Mesenchymal stem cell (in vitro differentiated cells and primary cell): Measurements from ENCODE around the gene FGF11.
A peak's percentile ranks its signal among the peaks of the same experiment; 100 is the strongest.

Experiments
- DNase-seq: peaks from one replicate; pipeline ENCODE4 v3.0.0-alpha.2; 2013
- H2AFZ ChIP-seq: one replicate; pipeline ENCODE4 v1.6.1; 2013; ENCODE audit warnings: low read depth, mild to moderate bottlenecking, control low read depth, inconsistent platforms, low read length, moderate library complexity
- H2AK5ac ChIP-seq: 2 replicates; pipeline ENCODE4 v1.6.1; 2013; ENCODE audit warnings: low read length, moderate library complexity, mild to moderate bottlenecking, inconsistent platforms; ENCODE audit not compliant: severe bottlenecking
- H2BK120ac ChIP-seq: one replicate; pipeline ENCODE4 v1.6.1; 2013; ENCODE audit warnings: low read depth, mild to moderate bottlenecking, inconsistent platforms, low read length, moderate library complexity
- H2BK12ac ChIP-seq, 2 experiments: one replicate each; pipeline ENCODE4 v1.6.1; 2013; ENCODE audit warnings: inconsistent platforms in 2 of 2, low read length in 2 of 2, mild to moderate bottlenecking in 2 of 2, moderate library complexity in 2 of 2, control low read depth in 1 of 2
- H2BK15ac ChIP-seq: one replicate; pipeline ENCODE4 v1.6.1; 2013; ENCODE audit warnings: mild to moderate bottlenecking, low read depth, inconsistent platforms; ENCODE audit not compliant: poor library complexity, severe bottlenecking
- H2BK5ac ChIP-seq: 2 replicates; pipeline ENCODE4 v1.6.1; 2013; ENCODE audit warnings: low read depth, mild to moderate bottlenecking, low read length, control low read depth, inconsistent platforms; ENCODE audit not compliant: poor library complexity, severe bottlenecking
- H3K14ac ChIP-seq, 2 experiments: one replicate each; pipeline ENCODE4 v1.6.1; 2013; ENCODE audit warnings: inconsistent platforms in 2 of 2, low read length in 2 of 2, control low read depth in 1 of 2, mild to moderate bottlenecking in 1 of 2, moderate library complexity in 1 of 2
- H3K18ac ChIP-seq, 2 experiments: one replicate each; pipeline ENCODE4 v1.6.1; 2013; ENCODE audit warnings: inconsistent platforms in 2 of 2, low read length in 2 of 2, control low read depth in 1 of 2, low read depth in 1 of 2, mild to moderate bottlenecking in 1 of 2
- H3K23ac ChIP-seq, 2 experiments: one replicate each; pipeline ENCODE4 v1.6.1; 2013; ENCODE audit warnings: inconsistent platforms in 2 of 2, low read length in 2 of 2, mild to moderate bottlenecking in 2 of 2, moderate library complexity in 2 of 2, control low read depth in 1 of 2
- H3K27ac ChIP-seq: 2 replicates; pipeline ENCODE4 v1.5.1; 2013; ENCODE audit warnings: mild to moderate bottlenecking, moderate library complexity, low read length, control low read depth, inconsistent platforms; ENCODE audit not compliant: poor library complexity, severe bottlenecking
- H3K27me3 ChIP-seq, 2 experiments: 2 replicates each; pipeline versions ENCODE4 v1.6.1 to v1.7.0; 2013; ENCODE audit warnings: low read length in 2 of 2, mild to moderate bottlenecking in 2 of 2, moderate library complexity in 2 of 2, control low read depth in 1 of 2, inconsistent platforms in 1 of 2; ENCODE audit not compliant: control insufficient read depth in 1 of 2, insufficient read depth in 1 of 2
- H3K36me3 ChIP-seq, 2 experiments: 2 replicates each; pipeline versions ENCODE4 v1.6.1 to v1.7.0; 2013; ENCODE audit warnings: low read length in 2 of 2, control low read depth in 1 of 2, inconsistent platforms in 1 of 2, low read depth in 1 of 2, mild to moderate bottlenecking in 1 of 2; ENCODE audit not compliant: insufficient read depth in 2 of 2, control insufficient read depth in 1 of 2
- H3K4ac ChIP-seq, 2 experiments: one replicate each; pipeline ENCODE4 v1.6.1; 2013; ENCODE audit warnings: inconsistent platforms in 2 of 2, low read length in 2 of 2, mild to moderate bottlenecking in 2 of 2, moderate library complexity in 2 of 2, control low read depth in 1 of 2, low read depth in 1 of 2
- H3K4me1 ChIP-seq: 2 replicates; pipeline ENCODE4 v1.6.1; 2013; ENCODE audit warnings: low read depth, low read length, control low read depth; ENCODE audit not compliant: control insufficient read depth, insufficient read depth
- H3K4me2 ChIP-seq: 2 replicates; pipeline ENCODE4 v1.6.1; 2013; ENCODE audit warnings: low read length, mild to moderate bottlenecking, inconsistent platforms; ENCODE audit not compliant: poor library complexity, severe bottlenecking
- H3K4me3 ChIP-seq, 2 experiments: 2 replicates each; pipeline versions ENCODE4 v1.5.1 to v1.7.0; 2013; ENCODE audit warnings: low read length in 2 of 2, mild to moderate bottlenecking in 2 of 2, control low read depth in 1 of 2, low read depth in 1 of 2; ENCODE audit not compliant: insufficient read depth in 1 of 2
- H3K79me1 ChIP-seq: replicated peaks from 2 replicates; pipeline ENCODE4 v1.6.1; 2013; ENCODE audit warnings: mild to moderate bottlenecking, control low read depth, low read length, inconsistent platforms; ENCODE audit not compliant: poor library complexity, severe bottlenecking
- H3K9ac ChIP-seq: 2 replicates; pipeline ENCODE4 v1.7.0; 2013; ENCODE audit warnings: mild to moderate bottlenecking, low read length, moderate library complexity
- H3K9me3 ChIP-seq: 2 replicates; pipeline ENCODE4 v1.7.0; 2013; ENCODE audit warnings: mild to moderate bottlenecking, low read length; ENCODE audit not compliant: control insufficient read depth
- H4K8ac ChIP-seq: one replicate; pipeline ENCODE4 v1.6.1; 2013; ENCODE audit warnings: inconsistent platforms, mild to moderate bottlenecking, low read length, moderate library complexity
- H4K91ac ChIP-seq: one replicate; pipeline ENCODE4 v1.6.1; 2013; ENCODE audit warnings: mild to moderate bottlenecking, low read length, inconsistent platforms
- WGBS: methylation state at CpG from one replicate; pipeline ENCODE4 v1.1.7; 2013; ENCODE audit warnings: mixed read lengths; 5-methylcytosine and 5-hydroxymethylcytosine counted together

The FGF11 gene

DNA sequence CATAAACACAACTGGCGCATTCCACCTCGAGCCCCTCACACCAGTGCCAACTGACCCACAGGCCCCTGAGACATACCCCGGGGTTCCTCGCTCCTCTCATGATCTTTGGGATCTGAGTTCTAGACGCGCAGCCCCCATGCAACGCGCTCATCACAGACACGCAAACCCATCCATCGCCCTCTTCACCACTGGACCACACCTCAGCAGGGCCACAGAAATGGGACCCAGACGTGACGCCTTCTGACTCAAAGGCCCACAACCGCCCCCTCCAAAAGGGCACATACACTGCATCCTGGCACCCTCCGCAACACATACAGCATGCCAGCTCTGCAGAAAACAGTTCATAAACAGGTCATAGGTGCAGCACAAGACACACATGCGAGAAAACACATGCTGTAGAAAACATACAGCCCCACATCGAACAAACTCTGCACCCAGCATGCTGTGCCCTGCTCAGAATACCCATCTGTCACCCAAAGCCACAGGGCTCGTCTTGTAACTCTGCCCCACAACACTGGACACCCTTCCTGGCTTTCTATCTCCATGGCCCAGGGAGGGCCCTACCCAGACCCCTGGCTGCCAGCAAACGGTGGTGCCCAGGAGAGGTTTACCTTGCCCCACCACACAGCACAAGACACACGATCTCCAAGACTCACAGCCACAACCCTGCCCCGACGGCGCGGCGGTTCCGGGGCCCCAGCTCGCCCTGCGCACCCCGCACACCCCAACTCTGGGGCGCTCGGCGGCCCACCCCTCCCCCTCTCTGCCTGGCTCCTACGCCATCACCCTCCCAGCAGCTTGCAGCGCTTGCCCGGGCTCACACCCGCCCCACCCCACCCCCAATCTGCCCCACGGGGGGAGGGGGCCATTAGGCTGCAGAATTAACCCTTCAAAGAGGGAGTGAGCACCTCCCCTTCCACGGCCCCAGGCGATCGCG is 39.2 kb downstream of the FGF11 start:
- no peaks in the 10 kb centered on the region for H3K9me3 ChIP-seq
- DNase-seq = peak; percentile 63
- no peaks in the 10 kb centered on the region for H3K27me3 ChIP-seq
- peaks cover 0 to 5% of the 10 kb centered on the region in 2 experiments for H3K36me3 ChIP-seq
- peak overlapping the region; percentile 71 for H2AK5ac ChIP-seq
- H3K9ac ChIP-seq = peak overlapping the region; percentile 94
- H2BK12ac ChIP-seq = peak overlapping the region; percentile 89 to 94
- H2BK15ac ChIP-seq = peak overlapping the region; percentile 98
- peak overlapping the region; percentile 95 for H4K8ac ChIP-seq
- peak overlapping the region in 1 of 2 experiments; percentile 99 for H3K23ac ChIP-seq
- H3K14ac ChIP-seq = peak overlapping the region; percentile 89 to 97
- peak overlapping the region; percentile 94 for H4K91ac ChIP-seq
- H2BK5ac ChIP-seq = peak overlapping the region; percentile 98
- H3K4me2 ChIP-seq = peak overlapping the region; percentile 91
- peak overlapping the region; percentile 97 to 98 for H3K18ac ChIP-seq
- H3K4me1 ChIP-seq = peaks cover 44% of the 10 kb centered on the region
- 38% methylated on average over 29 of the region's 40 CpGs for WGBS
- peaks cover 4% of the 10 kb centered on the region for H3K79me1 ChIP-seq
- peak overlapping the region; percentile 97 to 99 for H3K4ac ChIP-seq
- no peak overlapping the region for H2AFZ ChIP-seq
- peak overlapping the region; percentile 98 for H2BK120ac ChIP-seq
- H3K27ac ChIP-seq = peak overlapping the region; percentile 86
- peak overlapping the region; percentile 89 to 90 for H3K4me3 ChIP-seq

DNA sequence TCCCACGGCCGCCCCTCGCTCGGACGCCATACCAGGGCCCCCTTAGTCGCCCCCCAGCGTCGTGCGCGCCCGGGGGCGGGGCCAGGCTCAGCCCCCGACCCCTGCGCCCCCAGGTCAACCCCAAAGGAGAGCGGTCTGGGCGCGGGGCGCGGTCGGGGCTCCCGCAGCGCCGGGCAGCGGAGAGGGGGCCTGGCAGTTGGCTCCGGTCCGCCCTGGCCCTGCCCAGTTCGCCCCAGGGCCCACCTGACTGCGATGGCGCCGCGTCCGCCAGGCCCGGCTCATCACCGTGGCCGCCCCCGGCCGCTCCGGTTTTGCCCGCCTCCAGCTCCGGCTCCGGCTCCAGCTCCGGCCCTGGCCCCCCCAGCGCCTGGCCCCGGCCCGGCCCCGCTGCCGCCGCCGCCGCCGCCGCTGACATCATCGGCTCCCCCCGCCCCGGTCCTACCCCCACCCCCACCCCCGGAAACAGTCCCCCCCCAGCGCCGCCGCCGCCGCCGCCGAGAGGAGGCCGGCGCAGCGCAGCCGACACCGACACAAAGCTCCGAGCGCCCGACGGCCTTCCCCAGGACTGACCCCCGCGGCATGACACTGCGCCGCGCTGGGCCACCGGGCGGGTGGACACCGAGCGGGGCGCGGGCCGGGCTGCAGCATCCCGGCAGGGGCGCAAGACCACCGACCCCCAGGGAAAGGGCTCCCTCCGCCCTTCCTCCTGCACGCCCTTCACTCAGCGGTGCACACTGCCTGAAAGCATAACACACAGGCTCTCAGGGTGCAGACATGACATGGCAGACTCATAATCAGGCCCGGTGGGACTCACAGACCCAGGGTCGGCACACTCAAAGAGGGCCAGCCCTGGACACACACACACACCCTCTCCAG is 40.1 kb downstream of the FGF11 start, which contains the start of gene ZBTB4:
TSS of gene ZBTB4 (minus strand) at position 419 of the 876 bp plus-strand sequence. CDS start 12,830 bp downstream, outside the sequence.
- Histone ChIP-seq H3K27ac (peak within 1 kb of the TSS; percentile 86), H3K14ac (peak within 1 kb of the TSS; percentile 96 to 99), H2AK5ac (peak within 1 kb of the TSS; percentile 71), H3K4me1 (peaks cover 44% of the 10 kb centered on the region), H3K18ac (peak within 1 kb of the TSS; percentile 98 to 100), H3K4me2 (peak within 1 kb of the TSS; percentile 91), H2BK15ac (peak within 1 kb of the TSS; percentile 98), H4K91ac (peak within 1 kb of the TSS; percentile 100), H2BK12ac (peak within 1 kb of the TSS; percentile 89 to 94), H3K27me3 (no peaks in the 10 kb centered on the region), H2AFZ (peak within 1 kb of the TSS; percentile 75), H3K23ac (peak within 1 kb of the TSS in 1 of 2 experiments; percentile 99), H3K79me1 (peaks cover 4% of the 10 kb centered on the region), H3K4me3 (peak within 1 kb of the TSS; percentile 89 to 90), H2BK120ac (peak within 1 kb of the TSS; percentile 98), H2BK5ac (peak within 1 kb of the TSS; percentile 98), H4K8ac (peak within 1 kb of the TSS; percentile 100), H3K9me3 (no peaks in the 10 kb centered on the region), H3K36me3 (peaks cover 0 to 5% of the 10 kb centered on the region in 2 experiments), H3K9ac (peak within 1 kb of the TSS; percentile 96), H3K4ac (peak within 1 kb of the TSS; percentile 98 to 100)
- under 1% methylated on average over 58 of the region's 92 CpGs for WGBS
- peak; percentile 65 for DNase-seq

DNA sequence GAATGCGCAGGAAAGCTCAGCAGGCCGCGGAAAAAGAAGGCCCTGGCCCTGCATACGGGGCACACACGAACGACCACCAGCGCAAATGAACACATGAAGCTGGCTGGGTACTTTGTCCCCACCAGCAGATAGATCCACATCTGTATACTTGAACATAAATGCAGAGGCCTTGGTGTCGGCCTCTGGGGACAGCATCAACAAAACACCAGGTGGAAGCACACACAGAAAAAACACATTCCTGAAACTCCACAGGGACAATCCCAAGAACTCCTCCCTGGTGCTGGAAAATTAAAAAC is 40.7 kb downstream of the FGF11 start:
- Histone ChIP-seq H3K18ac (peak overlapping the region; percentile 97 to 100), H3K27ac (peak overlapping the region; percentile 80), H3K27me3 (no peaks in the 10 kb centered on the region), H3K23ac (peak overlapping the region in 1 of 2 experiments; percentile 46), H3K36me3 (peaks cover 0 to 5% of the 10 kb centered on the region in 2 experiments), H3K79me1 (peaks cover 4% of the 10 kb centered on the region), H3K4me2 (peak overlapping the region; percentile 56), H3K14ac (peak overlapping the region; percentile 96 to 99), H3K4me1 (peaks cover 44% of the 10 kb centered on the region), H2AK5ac (peak overlapping the region; percentile 16), H4K91ac (peak overlapping the region; percentile 100), H2BK12ac (peak overlapping the region; percentile 70 to 71), H3K4me3 (peak overlapping the region; percentile 87 to 89), H3K9me3 (no peaks in the 10 kb centered on the region), H2BK5ac (peak overlapping the region; percentile 93), H3K4ac (peak overlapping the region; percentile 98 to 100), H2AFZ (no peak overlapping the region), H3K9ac (peak overlapping the region; percentile 96), H2BK15ac (peak overlapping the region; percentile 98), H2BK120ac (peak overlapping the region; percentile 98), H4K8ac (peak overlapping the region; percentile 100)
- DNase-seq = no peak
- WGBS = 5% methylated on average over 7 of the region's 8 CpGs
